C4-2B (cell line): ENCODE measurements around the gene GPALPP1.

ENCODE experiments used
- CTCF ChIP-seq: fragments of 450-650 bp; conservative IDR thresholded peaks from 2 replicates; pipeline ENCODE4 v1.5.1; 2017; ENCODE audit warnings: mild to moderate bottlenecking
- ZFX ChIP-seq: fragments of 450-650 bp; IDR thresholded peaks from 2 replicates; pipeline ENCODE4 v1.6.1; 2017

GRCh38 chr13:45049478-45049877 lies 60.1 kb downstream of the GPALPP1 start:
- TF ChIP-seq CTCF (no peak), ZFX (no peak)
